H54 (cell line): ENCODE measurements around the gene CD244.
"Not testable (repeated sequence)": the region's sequence is repeated elsewhere in the genome, so short reads cannot be mapped to it uniquely, and the experiment has no call there.

Source experiments
- DNase-seq: peaks from one replicate; pipeline ENCODE4 v3.0.0; 2011; ENCODE audit warnings: low spot score, mixed read lengths; ENCODE audit not compliant: insufficient read length
- FAIRE-seq: peaks from 3 replicates; lab custom pipeline; 2011; peaks lifted over from hg19 to GRCh38; lab: Jason Lieb, UNC
- POLR2A ChIP-seq: IDR thresholded peaks from 2 replicates; pipeline ENCODE4 v1.6.1; 2011; ENCODE audit warnings: low read depth, mild to moderate bottlenecking, low read length

CD244 gene

GRCh38 chr1:160862203-160863060 is at the start of gene CD244:
Gene CD244, minus strand, starts transcription at chr1:160862887. Its CDS starts 210 bp downstream, at chr1:160862677.
- no peak for DNase-seq
- TF ChIP-seq POLR2A = no peak
- FAIRE-seq = no peak

- no peak for DNase-seq
- TF ChIP-seq POLR2A = no peak
- no peak for FAIRE-seq
Measured at GRCh38 chr1:160911925-160912324, 49.2 kb upstream of the CD244 start.

DNA sequence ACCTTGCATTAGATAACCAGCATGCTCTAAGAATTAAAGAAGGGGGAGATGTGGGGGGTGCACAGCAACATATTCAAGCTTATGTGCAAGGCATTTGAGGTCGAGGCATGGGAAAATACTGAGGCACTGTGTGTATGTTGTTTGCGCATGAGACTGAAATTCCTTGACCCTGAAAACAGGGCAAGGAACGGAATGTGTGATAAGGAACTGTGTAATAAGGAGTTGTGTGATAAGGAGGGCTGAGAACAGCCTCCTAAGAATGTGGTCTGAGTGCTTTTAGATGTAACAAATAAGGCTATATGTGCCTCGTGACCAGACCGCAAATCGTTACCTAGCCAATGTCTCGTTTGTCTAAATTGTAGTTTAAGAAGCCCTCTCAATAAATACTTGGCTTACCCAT is 48.8 kb upstream of the CD244 start:
- TF ChIP-seq POLR2A = no peak
- no peak for DNase-seq
- no peak for FAIRE-seq

DNA sequence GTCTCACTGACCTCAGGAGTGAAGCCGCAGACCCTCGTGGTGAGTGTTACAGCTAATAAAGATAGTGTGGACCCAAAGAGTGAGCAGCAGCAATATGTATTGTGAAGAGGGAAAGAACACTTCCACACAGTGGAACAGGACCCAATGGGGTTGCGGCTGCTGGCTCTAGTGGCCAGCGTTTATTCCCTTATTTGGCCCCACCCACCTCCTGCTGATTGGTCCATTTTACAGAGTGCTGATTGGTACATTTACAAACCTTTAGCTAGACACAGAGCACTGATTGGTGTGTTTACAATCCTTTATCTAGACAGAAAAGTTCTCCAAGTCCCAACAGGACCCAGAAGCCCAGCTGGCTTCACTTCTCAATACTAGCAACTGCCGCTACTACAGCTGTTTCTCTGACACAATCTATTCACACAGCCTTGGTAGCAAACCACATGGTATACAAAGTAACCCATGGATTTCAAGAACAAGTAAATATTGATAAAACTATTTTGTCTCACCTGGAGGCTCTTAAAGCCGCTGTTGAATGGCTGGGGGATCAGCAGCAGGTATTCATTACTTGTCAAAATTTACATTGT is 47.6 kb upstream of the CD244 start:
- no peak for TF ChIP-seq POLR2A
- FAIRE-seq (no peak), DNase-seq (no peak)

GRCh38 chr1:160907976-160908375 is 45.3 kb upstream of the CD244 start:
- FAIRE-seq = no peak
- TF ChIP-seq POLR2A = no peak
- no peak for DNase-seq

- no peak for TF ChIP-seq POLR2A
- FAIRE-seq = no peak
Measured at GRCh38 chr1:160905617-160905989, 42.9 kb upstream of the CD244 start.

DNA sequence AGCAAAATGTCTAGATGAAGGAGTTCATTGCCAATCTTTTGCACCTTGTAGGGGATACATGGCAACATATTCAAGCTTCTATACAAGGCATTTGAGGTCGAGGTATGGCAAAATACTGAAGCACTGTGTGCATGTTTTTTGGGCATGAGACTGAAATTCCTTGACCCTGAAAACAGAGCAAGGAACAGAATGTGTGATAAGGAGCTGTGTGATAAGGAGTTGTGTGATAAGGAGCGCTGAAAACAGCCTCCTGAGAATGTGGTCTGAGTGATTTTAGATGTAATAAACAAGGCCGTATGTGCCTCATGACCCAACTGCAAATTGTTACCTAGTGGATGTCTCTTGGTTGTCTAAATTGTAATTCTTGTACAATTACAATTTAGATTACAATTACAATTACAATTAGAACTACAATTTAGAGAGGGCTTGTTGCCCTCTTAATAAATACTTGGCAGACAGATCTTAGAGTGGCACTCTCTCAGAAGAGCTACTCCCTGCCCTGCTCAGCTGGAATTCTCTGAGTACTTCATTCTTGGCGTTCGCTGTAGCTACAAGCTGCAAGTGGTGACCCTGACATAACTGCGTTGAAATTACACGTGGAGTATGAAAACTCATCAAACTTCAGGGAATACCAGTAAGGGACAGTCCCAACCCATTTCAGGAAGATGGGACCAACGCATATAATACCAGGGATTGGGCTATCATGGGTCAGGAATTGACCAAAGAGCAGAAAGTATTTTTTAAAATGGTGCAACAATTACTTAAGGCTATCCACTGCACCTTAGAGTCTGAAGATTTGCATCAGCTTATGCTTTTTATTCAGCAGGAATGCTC is 42.3 kb upstream of the CD244 start:
- TF ChIP-seq POLR2A = no peak
- FAIRE-seq (no peak), DNase-seq (no peak)

More at GRCh38 chr1:160905617-160905989, 42.9 kb upstream of the CD244 start:
- DNase-seq = no peak

- not testable (repeated sequence) for DNase-seq, FAIRE-seq
Measured at GRCh38 chr1:160902251-160902650, 39.6 kb upstream of the CD244 start.

DNA sequence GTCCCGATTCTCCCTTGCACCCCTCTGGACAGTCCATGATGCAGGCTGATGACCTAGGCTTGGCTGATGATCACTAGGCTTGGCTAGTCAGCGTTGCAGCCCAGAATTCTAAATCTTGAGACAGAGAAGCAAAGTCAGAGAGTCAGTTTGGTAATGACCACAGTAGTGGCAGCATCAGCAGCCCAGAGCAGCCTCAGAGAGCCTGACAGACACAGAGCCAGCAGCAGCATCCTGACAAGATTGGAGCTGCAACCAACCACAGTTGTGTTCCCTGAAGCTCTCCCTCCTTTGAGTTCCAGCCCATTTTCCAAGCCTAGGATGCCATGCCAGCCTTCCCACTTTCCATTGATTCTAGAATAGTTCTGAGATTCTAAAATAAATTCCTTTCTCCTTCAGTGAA is 39.1 kb upstream of the CD244 start:
- no peak for DNase-seq
- no peak for FAIRE-seq
- no peak for TF ChIP-seq POLR2A

DNA sequence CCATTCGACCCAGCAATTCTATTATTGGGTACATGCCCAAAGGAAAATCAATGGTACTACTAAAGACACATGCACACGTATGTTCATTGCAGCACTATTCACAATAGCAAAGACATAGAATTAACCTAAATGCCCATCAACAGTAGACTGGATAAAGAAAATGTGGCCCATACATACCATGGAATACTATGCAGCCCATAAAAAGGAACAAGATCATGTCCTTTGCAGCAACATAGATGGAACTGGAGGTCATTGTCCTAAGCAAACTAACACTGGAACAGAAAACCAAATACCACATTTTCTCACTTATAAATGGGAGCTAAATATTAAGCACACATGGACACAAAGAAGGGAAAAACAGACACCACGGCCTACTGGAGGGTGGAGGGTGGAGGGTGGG is 38.0 kb upstream of the CD244 start:
- not testable (repeated sequence) for FAIRE-seq, DNase-seq

DNA sequence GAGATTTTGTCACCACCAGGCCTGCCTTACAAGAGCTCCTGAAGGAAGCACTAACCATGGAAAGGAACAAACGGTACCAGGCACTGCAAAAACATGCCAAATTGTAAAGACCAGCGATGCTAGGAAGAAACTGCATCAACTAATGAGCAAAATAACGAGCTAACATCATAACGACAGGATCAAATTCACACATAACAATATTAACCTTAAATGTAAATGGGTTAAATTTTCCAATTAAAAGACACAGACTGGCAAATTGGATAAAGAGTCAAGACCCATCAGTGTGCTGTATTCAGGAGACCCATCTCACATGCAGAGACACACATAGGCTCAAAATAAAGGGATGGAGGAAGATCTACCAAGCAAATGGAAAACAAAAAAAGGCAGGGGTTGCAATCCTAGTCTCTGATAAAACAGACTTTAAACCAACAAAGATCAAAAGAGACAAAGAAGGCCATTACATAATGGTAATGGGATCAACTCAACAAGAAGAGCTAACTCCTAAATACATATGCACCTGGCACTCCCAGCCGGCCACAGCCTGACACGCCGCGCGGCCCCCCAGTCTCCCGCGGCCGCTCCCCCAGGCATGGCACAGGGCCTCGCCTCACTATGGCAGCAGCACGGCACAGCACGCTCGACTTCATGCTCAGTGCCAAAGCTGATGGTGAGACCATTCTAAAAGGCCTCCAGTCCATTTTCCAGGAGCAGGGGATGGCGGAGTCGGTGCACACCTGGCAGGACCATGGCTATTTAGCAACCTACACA is 31.9 kb upstream of the CD244 start:
- FAIRE-seq, DNase-seq: not testable (repeated sequence)

DNA sequence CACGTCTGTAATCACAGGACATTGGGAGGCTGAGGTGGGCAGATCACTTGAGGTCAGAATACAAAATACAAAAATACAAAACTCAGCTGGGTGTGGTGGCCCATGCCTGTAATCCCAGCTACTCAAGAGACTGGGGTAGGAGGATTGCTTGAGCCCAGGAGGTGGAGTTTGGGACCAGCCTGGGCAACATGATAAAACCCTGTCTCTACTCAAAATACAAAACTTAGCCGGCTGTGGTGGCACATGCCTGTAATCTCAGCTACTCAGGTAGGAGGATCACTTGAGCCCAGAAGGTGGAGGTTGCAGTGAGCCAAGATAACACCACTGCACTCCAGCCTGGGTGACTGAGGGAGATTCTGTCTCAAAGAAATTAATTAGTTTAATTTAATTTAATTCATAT is 28.8 kb upstream of the CD244 start:
- DNase-seq (no peak), FAIRE-seq (no peak)
- TF ChIP-seq POLR2A = no peak

GRCh38 chr1:160888926-160889325 is 26.2 kb upstream of the CD244 start:
- TF ChIP-seq POLR2A = no peak
- DNase-seq (no peak), FAIRE-seq (no peak)
